Activated naive CD4-positive, alpha-beta T cell treated with anti-CD3 and anti-CD28 coated beads, Interleukin-2, amount 50 U/mL, for 24 hours (primary cell): ENCODE measurements around the gene R3HCC1L.

Experiments used
- H3K27ac Mint-ChIP-seq: one replicate; pipeline ENCODE4 v1.8.0; 2021; ENCODE audit warnings: mild to moderate bottlenecking, mixed read lengths
- H3K27me3 Mint-ChIP-seq: one replicate; pipeline ENCODE4 v1.8.0; 2021; ENCODE audit warnings: mixed read lengths
- H3K36me3 Mint-ChIP-seq: one replicate; pipeline ENCODE4 v1.8.0; 2021; ENCODE audit warnings: mixed read lengths
- H3K4me1 Mint-ChIP-seq: one replicate; pipeline ENCODE4 v1.8.0; 2021; ENCODE audit warnings: mixed read lengths
- H3K4me3 Mint-ChIP-seq: one replicate; pipeline ENCODE4 v1.8.0; 2021; ENCODE audit warnings: mild to moderate bottlenecking, mixed read lengths
- H3K9me3 Mint-ChIP-seq: one replicate; pipeline ENCODE4 v1.8.0; 2021; ENCODE audit warnings: mixed read lengths

R3HCC1L gene

GRCh38 chr10:98134431-98135221 is at the start of gene R3HCC1L:
TSS of gene R3HCC1L (plus strand) at chr10:98134657. CDS start at chr10:98208115, 73,458 bp downstream.
- Mint-ChIP-seq H3K27ac (peak within 1 kb of the TSS; percentile 87), H3K27me3 (no peaks in the 10 kb centered on the region), H3K36me3 (peaks cover 1% of the 10 kb centered on the region), H3K9me3 (peaks cover 5% of the 10 kb centered on the region), H3K4me3 (peak within 1 kb of the TSS; percentile 95), H3K4me1 (peaks cover 54% of the 10 kb centered on the region)

- Mint-ChIP-seq H3K27me3 (peaks cover 8% of the 10 kb centered on the region), H3K27ac (no peak overlapping the region), H3K9me3 (no peaks in the 10 kb centered on the region), H3K4me1 (no peaks in the 10 kb centered on the region), H3K4me3 (no peak overlapping the region), H3K36me3 (no peaks in the 10 kb centered on the region)
Observed at GRCh38 chr10:98085238-98085637, 49.2 kb upstream of the R3HCC1L start.

GRCh38 chr10:98086837-98087708 is 47.4 kb upstream of the R3HCC1L start:
- Mint-ChIP-seq H3K4me1 (no peaks in the 10 kb centered on the region), H3K27me3 (peaks cover 8% of the 10 kb centered on the region), H3K4me3 (no peak overlapping the region), H3K36me3 (no peaks in the 10 kb centered on the region), H3K9me3 (no peaks in the 10 kb centered on the region), H3K27ac (no peak overlapping the region)

GRCh38 chr10:98088186-98088971 is 46.1 kb upstream of the R3HCC1L start:
- no peaks in the 10 kb centered on the region for H3K36me3 Mint-ChIP-seq
- H3K9me3 Mint-ChIP-seq: no peaks in the 10 kb centered on the region
- H3K27ac Mint-ChIP-seq: no peak overlapping the region
- peaks cover 11% of the 10 kb centered on the region for H3K27me3 Mint-ChIP-seq
- no peak overlapping the region for H3K4me3 Mint-ChIP-seq
- no peaks in the 10 kb centered on the region for H3K4me1 Mint-ChIP-seq

GRCh38 chr10:98090822-98091221 is 43.6 kb upstream of the R3HCC1L start:
- Mint-ChIP-seq H3K4me1 (no peaks in the 10 kb centered on the region), H3K27me3 (peaks cover 14% of the 10 kb centered on the region), H3K27ac (no peak overlapping the region), H3K36me3 (no peaks in the 10 kb centered on the region), H3K9me3 (no peaks in the 10 kb centered on the region), H3K4me3 (no peak overlapping the region)

GRCh38 chr10:98096316-98096715 is 38.1 kb upstream of the R3HCC1L start:
- Mint-ChIP-seq H3K27me3 (peaks cover 5% of the 10 kb centered on the region), H3K27ac (no peak overlapping the region), H3K4me3 (no peak overlapping the region), H3K36me3 (no peaks in the 10 kb centered on the region), H3K9me3 (no peaks in the 10 kb centered on the region), H3K4me1 (no peaks in the 10 kb centered on the region)

- Mint-ChIP-seq H3K4me3 (no peak overlapping the region), H3K9me3 (no peaks in the 10 kb centered on the region), H3K27ac (no peak overlapping the region), H3K27me3 (peaks cover 5% of the 10 kb centered on the region), H3K4me1 (no peaks in the 10 kb centered on the region), H3K36me3 (no peaks in the 10 kb centered on the region)
Observed at GRCh38 chr10:98096731-98097130, 37.7 kb upstream of the R3HCC1L start.

GRCh38 chr10:98097175-98097574 is 37.3 kb upstream of the R3HCC1L start:
- no peaks in the 10 kb centered on the region for H3K9me3 Mint-ChIP-seq
- H3K36me3 Mint-ChIP-seq: no peaks in the 10 kb centered on the region
- no peak overlapping the region for H3K4me3 Mint-ChIP-seq
- H3K27me3 Mint-ChIP-seq: peaks cover 5% of the 10 kb centered on the region
- no peak overlapping the region for H3K27ac Mint-ChIP-seq
- H3K4me1 Mint-ChIP-seq: no peaks in the 10 kb centered on the region

GRCh38 chr10:98097616-98098015 is 36.8 kb upstream of the R3HCC1L start:
- Mint-ChIP-seq H3K27me3 (peaks cover 5% of the 10 kb centered on the region), H3K4me3 (no peak overlapping the region), H3K36me3 (no peaks in the 10 kb centered on the region), H3K9me3 (no peaks in the 10 kb centered on the region), H3K4me1 (no peaks in the 10 kb centered on the region), H3K27ac (no peak overlapping the region)

GRCh38 chr10:98098247-98098646 is 36.2 kb upstream of the R3HCC1L start:
- Mint-ChIP-seq H3K9me3 (no peaks in the 10 kb centered on the region), H3K4me3 (no peak overlapping the region), H3K27ac (no peak overlapping the region), H3K27me3 (peaks cover 2% of the 10 kb centered on the region), H3K36me3 (no peaks in the 10 kb centered on the region), H3K4me1 (no peaks in the 10 kb centered on the region)

- Mint-ChIP-seq H3K4me1 (no peaks in the 10 kb centered on the region), H3K27ac (no peak overlapping the region), H3K36me3 (no peaks in the 10 kb centered on the region), H3K27me3 (no peaks in the 10 kb centered on the region), H3K9me3 (no peaks in the 10 kb centered on the region), H3K4me3 (no peak overlapping the region)
Observed at GRCh38 chr10:98100476-98100875, 34.0 kb upstream of the R3HCC1L start.

GRCh38 chr10:98101366-98101765 is 33.1 kb upstream of the R3HCC1L start:
- H3K27ac Mint-ChIP-seq: no peak overlapping the region
- no peaks in the 10 kb centered on the region for H3K27me3 Mint-ChIP-seq
- H3K4me1 Mint-ChIP-seq: no peaks in the 10 kb centered on the region
- no peaks in the 10 kb centered on the region for H3K9me3 Mint-ChIP-seq
- no peaks in the 10 kb centered on the region for H3K36me3 Mint-ChIP-seq
- H3K4me3 Mint-ChIP-seq: no peak overlapping the region

- H3K9me3 Mint-ChIP-seq: no peaks in the 10 kb centered on the region
- H3K4me3 Mint-ChIP-seq: no peak overlapping the region
- no peaks in the 10 kb centered on the region for H3K27me3 Mint-ChIP-seq
- H3K4me1 Mint-ChIP-seq: no peaks in the 10 kb centered on the region
- H3K36me3 Mint-ChIP-seq: no peaks in the 10 kb centered on the region
- no peak overlapping the region for H3K27ac Mint-ChIP-seq
Observed at GRCh38 chr10:98104125-98104524, 30.3 kb upstream of the R3HCC1L start.

GRCh38 chr10:98106531-98106930 is 27.9 kb upstream of the R3HCC1L start:
- Mint-ChIP-seq H3K4me1 (no peaks in the 10 kb centered on the region), H3K4me3 (no peak overlapping the region), H3K27ac (no peak overlapping the region), H3K27me3 (peaks cover 7% of the 10 kb centered on the region), H3K36me3 (no peaks in the 10 kb centered on the region), H3K9me3 (no peaks in the 10 kb centered on the region)

- H3K36me3 Mint-ChIP-seq: no peaks in the 10 kb centered on the region
- no peaks in the 10 kb centered on the region for H3K9me3 Mint-ChIP-seq
- no peak overlapping the region for H3K4me3 Mint-ChIP-seq
- H3K4me1 Mint-ChIP-seq: no peaks in the 10 kb centered on the region
- peaks cover 10% of the 10 kb centered on the region for H3K27me3 Mint-ChIP-seq
- H3K27ac Mint-ChIP-seq: no peak overlapping the region
Observed at GRCh38 chr10:98107644-98108430, 26.6 kb upstream of the R3HCC1L start.
